ENCODE data around the gene TRIP4. TPM values are rescaled to one million over a fixed set of nuclear protein-coding genes. Genes with fewer than 3 reads are reported as not detected.
A peak's percentile ranks its signal among the peaks of the same experiment; 100 is the strongest.

Gene TRIP4
- total RNA-seq, 1 experiment from 2014 or later, result 12.9 TPM

GRCh38 chr15:64387562-64388168 is at the start of gene TRIP4 (continued):
- peak; percentile 94 for TF ChIP-seq FOXP4 (CRISPR knock-in tag; IDR thresholded peaks at IDR 0.05)
- TF ChIP-seq, protein P1, sequence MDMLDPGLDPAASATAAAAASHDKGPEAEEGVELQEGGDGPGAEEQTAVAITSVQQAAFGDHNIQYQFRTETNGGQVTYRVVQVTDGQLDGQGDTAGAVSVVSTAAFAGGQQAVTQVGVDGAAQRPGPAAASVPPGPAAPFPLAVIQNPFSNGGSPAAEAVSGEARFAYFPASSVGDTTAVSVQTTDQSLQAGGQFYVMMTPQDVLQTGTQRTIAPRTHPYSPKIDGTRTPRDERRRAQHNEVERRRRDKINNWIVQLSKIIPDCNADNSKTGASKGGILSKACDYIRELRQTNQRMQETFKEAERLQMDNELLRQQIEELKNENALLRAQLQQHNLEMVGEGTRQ (CRISPR knock-in tag; IDR thresholded peaks at IDR 0.05), result peak; percentile 76
- TF ChIP-seq ESRRA (CRISPR knock-in tag; IDR thresholded peaks at IDR 0.05; ENCODE audit: borderline replicate concordance), result peak; percentile 80; the same call in 1 of the 2 replicates
- TF ChIP-seq TEAD4 (CRISPR knock-in tag; IDR thresholded peaks at IDR 0.05), result 0 out of 2 replicates have a peak, but pooled peaks have one; percentile 27
- TF ChIP-seq ETV6 (CRISPR knock-in tag; IDR thresholded peaks at IDR 0.05), result peak; percentile 96
- TF ChIP-seq MLX (CRISPR knock-in tag; IDR thresholded peaks at IDR 0.05), result no peak
- TF ChIP-seq ZNF512 (CRISPR knock-in tag; IDR thresholded peaks at IDR 0.05; ENCODE audit: borderline replicate concordance), result no peak
- TF ChIP-seq, protein P2, sequence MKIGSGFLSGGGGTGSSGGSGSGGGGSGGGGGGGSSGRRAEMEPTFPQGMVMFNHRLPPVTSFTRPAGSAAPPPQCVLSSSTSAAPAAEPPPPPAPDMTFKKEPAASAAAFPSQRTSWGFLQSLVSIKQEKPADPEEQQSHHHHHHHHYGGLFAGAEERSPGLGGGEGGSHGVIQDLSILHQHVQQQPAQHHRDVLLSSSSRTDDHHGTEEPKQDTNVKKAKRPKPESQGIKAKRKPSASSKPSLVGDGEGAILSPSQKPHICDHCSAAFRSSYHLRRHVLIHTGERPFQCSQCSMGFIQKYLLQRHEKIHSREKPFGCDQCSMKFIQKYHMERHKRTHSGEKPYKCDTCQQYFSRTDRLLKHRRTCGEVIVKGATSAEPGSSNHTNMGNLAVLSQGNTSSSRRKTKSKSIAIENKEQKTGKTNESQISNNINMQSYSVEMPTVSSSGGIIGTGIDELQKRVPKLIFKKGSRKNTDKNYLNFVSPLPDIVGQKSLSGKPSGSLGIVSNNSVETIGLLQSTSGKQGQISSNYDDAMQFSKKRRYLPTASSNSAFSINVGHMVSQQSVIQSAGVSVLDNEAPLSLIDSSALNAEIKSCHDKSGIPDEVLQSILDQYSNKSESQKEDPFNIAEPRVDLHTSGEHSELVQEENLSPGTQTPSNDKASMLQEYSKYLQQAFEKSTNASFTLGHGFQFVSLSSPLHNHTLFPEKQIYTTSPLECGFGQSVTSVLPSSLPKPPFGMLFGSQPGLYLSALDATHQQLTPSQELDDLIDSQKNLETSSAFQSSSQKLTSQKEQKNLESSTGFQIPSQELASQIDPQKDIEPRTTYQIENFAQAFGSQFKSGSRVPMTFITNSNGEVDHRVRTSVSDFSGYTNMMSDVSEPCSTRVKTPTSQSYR (CRISPR knock-in tag; IDR thresholded peaks at IDR 0.05), result 0 out of 2 replicates have a peak, but pooled peaks have one; percentile 67
- peak; percentile 94 for TF ChIP-seq FOXP1 (CRISPR knock-in tag; IDR thresholded peaks at IDR 0.05; ENCODE audit: borderline replicate concordance)
- TF ChIP-seq, protein P3, sequence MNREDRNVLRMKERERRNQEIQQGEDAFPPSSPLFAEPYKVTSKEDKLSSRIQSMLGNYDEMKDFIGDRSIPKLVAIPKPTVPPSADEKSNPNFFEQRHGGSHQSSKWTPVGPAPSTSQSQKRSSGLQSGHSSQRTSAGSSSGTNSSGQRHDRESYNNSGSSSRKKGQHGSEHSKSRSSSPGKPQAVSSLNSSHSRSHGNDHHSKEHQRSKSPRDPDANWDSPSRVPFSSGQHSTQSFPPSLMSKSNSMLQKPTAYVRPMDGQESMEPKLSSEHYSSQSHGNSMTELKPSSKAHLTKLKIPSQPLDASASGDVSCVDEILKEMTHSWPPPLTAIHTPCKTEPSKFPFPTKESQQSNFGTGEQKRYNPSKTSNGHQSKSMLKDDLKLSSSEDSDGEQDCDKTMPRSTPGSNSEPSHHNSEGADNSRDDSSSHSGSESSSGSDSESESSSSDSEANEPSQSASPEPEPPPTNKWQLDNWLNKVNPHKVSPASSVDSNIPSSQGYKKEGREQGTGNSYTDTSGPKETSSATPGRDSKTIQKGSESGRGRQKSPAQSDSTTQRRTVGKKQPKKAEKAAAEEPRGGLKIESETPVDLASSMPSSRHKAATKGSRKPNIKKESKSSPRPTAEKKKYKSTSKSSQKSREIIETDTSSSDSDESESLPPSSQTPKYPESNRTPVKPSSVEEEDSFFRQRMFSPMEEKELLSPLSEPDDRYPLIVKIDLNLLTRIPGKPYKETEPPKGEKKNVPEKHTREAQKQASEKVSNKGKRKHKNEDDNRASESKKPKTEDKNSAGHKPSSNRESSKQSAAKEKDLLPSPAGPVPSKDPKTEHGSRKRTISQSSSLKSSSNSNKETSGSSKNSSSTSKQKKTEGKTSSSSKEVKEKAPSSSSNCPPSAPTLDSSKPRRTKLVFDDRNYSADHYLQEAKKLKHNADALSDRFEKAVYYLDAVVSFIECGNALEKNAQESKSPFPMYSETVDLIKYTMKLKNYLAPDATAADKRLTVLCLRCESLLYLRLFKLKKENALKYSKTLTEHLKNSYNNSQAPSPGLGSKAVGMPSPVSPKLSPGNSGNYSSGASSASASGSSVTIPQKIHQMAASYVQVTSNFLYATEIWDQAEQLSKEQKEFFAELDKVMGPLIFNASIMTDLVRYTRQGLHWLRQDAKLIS (CRISPR knock-in tag; IDR thresholded peaks at IDR 0.05; ENCODE audit: borderline replicate concordance), result no peak
- peak; percentile 69; the same call in 1 of the 2 replicates for TF ChIP-seq JUN (CRISPR knock-in tag; IDR thresholded peaks at IDR 0.05)
- TF ChIP-seq ZNF232 (CRISPR knock-in tag; IDR thresholded peaks at IDR 0.05), result peak; percentile 42; the same call in 1 of the 2 replicates
- TF ChIP-seq CBFB (CRISPR knock-in tag; IDR thresholded peaks at IDR 0.05; ENCODE audit: low read depth), result peak; percentile 95
- TF ChIP-seq CREB1 (CRISPR knock-in tag; IDR thresholded peaks at IDR 0.05), result no peak; the same call in 1 of the 2 replicates
- TF ChIP-seq USF1 (CRISPR knock-in tag; IDR thresholded peaks at IDR 0.05), result peak; percentile 79
- no peak for TF ChIP-seq ELF4 (CRISPR knock-in tag; IDR thresholded peaks at IDR 0.05; ENCODE audit: low read depth)
- peak; percentile 82 for TF ChIP-seq CREM (CRISPR knock-in tag; IDR thresholded peaks at IDR 0.05)
- peak; percentile 97 for TF ChIP-seq TEAD1 (CRISPR knock-in tag; IDR thresholded peaks at IDR 0.05)
- no peak for TF ChIP-seq NR1H2 (CRISPR knock-in tag; IDR thresholded peaks at IDR 0.05)
- TF ChIP-seq, protein P4, sequence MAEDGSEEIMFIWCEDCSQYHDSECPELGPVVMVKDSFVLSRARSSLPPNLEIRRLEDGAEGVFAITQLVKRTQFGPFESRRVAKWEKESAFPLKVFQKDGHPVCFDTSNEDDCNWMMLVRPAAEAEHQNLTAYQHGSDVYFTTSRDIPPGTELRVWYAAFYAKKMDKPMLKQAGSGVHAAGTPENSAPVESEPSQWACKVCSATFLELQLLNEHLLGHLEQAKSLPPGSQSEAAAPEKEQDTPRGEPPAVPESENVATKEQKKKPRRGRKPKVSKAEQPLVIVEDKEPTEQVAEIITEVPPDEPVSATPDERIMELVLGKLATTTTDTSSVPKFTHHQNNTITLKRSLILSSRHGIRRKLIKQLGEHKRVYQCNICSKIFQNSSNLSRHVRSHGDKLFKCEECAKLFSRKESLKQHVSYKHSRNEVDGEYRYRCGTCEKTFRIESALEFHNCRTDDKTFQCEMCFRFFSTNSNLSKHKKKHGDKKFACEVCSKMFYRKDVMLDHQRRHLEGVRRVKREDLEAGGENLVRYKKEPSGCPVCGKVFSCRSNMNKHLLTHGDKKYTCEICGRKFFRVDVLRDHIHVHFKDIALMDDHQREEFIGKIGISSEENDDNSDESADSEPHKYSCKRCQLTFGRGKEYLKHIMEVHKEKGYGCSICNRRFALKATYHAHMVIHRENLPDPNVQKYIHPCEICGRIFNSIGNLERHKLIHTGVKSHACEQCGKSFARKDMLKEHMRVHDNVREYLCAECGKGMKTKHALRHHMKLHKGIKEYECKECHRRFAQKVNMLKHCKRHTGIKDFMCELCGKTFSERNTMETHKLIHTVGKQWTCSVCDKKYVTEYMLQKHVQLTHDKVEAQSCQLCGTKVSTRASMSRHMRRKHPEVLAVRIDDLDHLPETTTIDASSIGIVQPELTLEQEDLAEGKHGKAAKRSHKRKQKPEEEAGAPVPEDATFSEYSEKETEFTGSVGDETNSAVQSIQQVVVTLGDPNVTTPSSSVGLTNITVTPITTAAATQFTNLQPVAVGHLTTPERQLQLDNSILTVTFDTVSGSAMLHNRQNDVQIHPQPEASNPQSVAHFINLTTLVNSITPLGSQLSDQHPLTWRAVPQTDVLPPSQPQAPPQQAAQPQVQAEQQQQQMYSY (CRISPR knock-in tag; IDR thresholded peaks at IDR 0.05), result no peak
- TF ChIP-seq IRF2 (CRISPR knock-in tag; IDR thresholded peaks at IDR 0.05; ENCODE audit: borderline replicate concordance, low read depth), result no peak
